WTC11 (cell line): ENCODE measurements around the gene SYT9. TPM values are rescaled to one million over a fixed set of nuclear protein-coding genes. Genes with fewer than 3 reads are reported as not detected.

Source experiments
- ATAC-seq: fragments of 200-7000 bp; cut with Tn5 transposase; 2 replicates; pipeline ENCODE4 v1.10.0; 2021; ENCODE audit warnings: mild to moderate bottlenecking, moderate library complexity
- CTCF ChIA-PET: fragments of 300-600 bp; sonication (Branson Sonifier 250); formaldehyde crosslinking; loops from one replicate; lab custom pipeline; 2021; ENCODE audit warnings: antibody characterized with exemption; lab: Charles Lee
- POLR2A ChIA-PET: fragments of 350-600 bp; sonication (Branson Sonifier 250); formaldehyde crosslinking; loops from one replicate; lab custom pipeline; 2021; ENCODE audit warnings: antibody characterized with exemption; lab: Charles Lee
- DNase-seq: peaks from one replicate; pipeline ENCODE4 v3.0.0; 2021; ENCODE audit warnings: low spot score
- H3K27ac Mint-ChIP-seq: 2 replicates; pipeline ENCODE4 v1.8.0; 2021; ENCODE audit warnings: mixed read lengths
- H3K27me3 Mint-ChIP-seq: 2 replicates; pipeline ENCODE4 v1.8.0; 2021; ENCODE audit warnings: low read depth, mild to moderate bottlenecking, moderate library complexity, mixed read lengths
- H3K36me3 Mint-ChIP-seq: 2 replicates; pipeline ENCODE4 v1.8.0; 2021; ENCODE audit warnings: mixed read lengths
- H3K4me1 Mint-ChIP-seq: 2 replicates; pipeline ENCODE4 v1.8.0; 2022; ENCODE audit warnings: mixed read lengths
- H3K4me3 Mint-ChIP-seq: 2 replicates; pipeline ENCODE4 v1.8.0; 2021; ENCODE audit warnings: mild to moderate bottlenecking, moderate library complexity, mixed read lengths
- H3K9me3 Mint-ChIP-seq: 2 replicates; pipeline ENCODE4 v1.8.0; 2021; ENCODE audit warnings: mixed read lengths
- AR ChIP-seq: fragments of 250-450 bp; sonication (Bioruptor Pico); IDR thresholded peaks from 2 replicates; pipeline ENCODE4 v1.9.0; 2021; ENCODE audit warnings: mild to moderate bottlenecking
- E2F1 ChIP-seq: sonication (generic); formaldehyde crosslinking; IDR thresholded peaks from 2 replicates; pipeline ENCODE4 v1.8.0; 2022; ENCODE audit warnings: mild to moderate bottlenecking, missing genetic modification reagents
- FOXP4 ChIP-seq: sonication (generic); formaldehyde crosslinking; IDR thresholded peaks from 2 replicates; pipeline ENCODE4 v1.8.0; 2022; ENCODE audit warnings: mild to moderate bottlenecking, missing genetic modification reagents
- GRHL2 ChIP-seq: fragments of 250-450 bp; sonication (Bioruptor Pico); IDR thresholded peaks from 2 replicates; pipeline ENCODE4 v1.8.0; 2022; ENCODE audit warnings: mild to moderate bottlenecking, moderate library complexity; ENCODE audit not compliant: insufficient replicate concordance, severe bottlenecking
- JUN ChIP-seq: sonication (generic); formaldehyde crosslinking; IDR thresholded peaks from 2 replicates; pipeline ENCODE4 v1.8.0; 2023; ENCODE audit warnings: mild to moderate bottlenecking, missing genetic modification reagents
- MXD4 ChIP-seq: fragments of 250-450 bp; sonication (Bioruptor Pico); IDR thresholded peaks from 2 replicates; pipeline ENCODE4 v1.8.0; 2021; ENCODE audit warnings: mild to moderate bottlenecking, moderate library complexity, borderline replicate concordance
- NFE2L1 ChIP-seq: sonication (generic); formaldehyde crosslinking; IDR thresholded peaks from 2 replicates; pipeline ENCODE4 v1.8.1; 2023; ENCODE audit warnings: missing genetic modification reagents
- NR2C2 ChIP-seq: sonication (generic); formaldehyde crosslinking; IDR thresholded peaks from 2 replicates; pipeline ENCODE4 v1.8.0; 2022; ENCODE audit warnings: mild to moderate bottlenecking, missing genetic modification reagents
- NR3C1 ChIP-seq: sonication (generic); formaldehyde crosslinking; conservative IDR thresholded peaks from 2 replicates; pipeline ENCODE4 v1.8.1; 2023; ENCODE audit warnings: low read depth, mild to moderate bottlenecking, missing genetic modification reagents
- PRRX2 ChIP-seq: fragments of 250-450 bp; sonication (Bioruptor Pico); IDR thresholded peaks from 2 replicates; pipeline ENCODE4 v1.8.0; 2021; ENCODE audit warnings: mild to moderate bottlenecking
- STAT6 ChIP-seq: sonication (generic); formaldehyde crosslinking; conservative IDR thresholded peaks from 2 replicates; pipeline ENCODE4 v1.8.1; 2023; ENCODE audit warnings: mild to moderate bottlenecking, low read depth, missing genetic modification reagents, moderate library complexity
- ZBTB43 ChIP-seq: sonication (generic); formaldehyde crosslinking; IDR thresholded peaks from 2 replicates; pipeline ENCODE4 v1.8.1; 2023; ENCODE audit warnings: mild to moderate bottlenecking, missing genetic modification reagents
- ZNF138 ChIP-seq: sonication (generic); formaldehyde crosslinking; conservative IDR thresholded peaks from 2 replicates; pipeline ENCODE4 v1.8.1; 2022; ENCODE audit warnings: mild to moderate bottlenecking, moderate library complexity, missing genetic modification reagents
- ZNF423 ChIP-seq: fragments of 250-450 bp; sonication (Bioruptor Pico); IDR thresholded peaks from 2 replicates; pipeline ENCODE4 v2.1.2; 2022; ENCODE audit warnings: mild to moderate bottlenecking, moderate library complexity
- ZSCAN18 ChIP-seq: fragments of 250-450 bp; sonication (Bioruptor Pico); IDR thresholded peaks from 2 replicates; pipeline ENCODE4 v2.1.2; 2022; ENCODE audit warnings: mild to moderate bottlenecking, moderate library complexity
- total RNA-seq: library from RNA; stranded (reverse); gene quantifications from 3 replicates; pipeline ENCODE4 v1.2.3, GENCODE V29; 2021
- TF ChIP-seq, protein P1 (sequence below): fragments of 250-450 bp; sonication (Bioruptor Pico); IDR thresholded peaks from 2 replicates; pipeline ENCODE4 v1.9.0; 2021; ENCODE audit warnings: mild to moderate bottlenecking, borderline replicate concordance
- TF ChIP-seq, protein P2 (sequence below): sonication (generic); formaldehyde crosslinking; conservative IDR thresholded peaks from 2 replicates; pipeline ENCODE4 v1.8.1; 2022; ENCODE audit warnings: mild to moderate bottlenecking, missing genetic modification reagents

The SYT9 gene
- total RNA-seq, 1 experiment from 2014 or later, result 1.3 TPM

- CTCF ChIA-PET, result interaction anchor here (0.9 to 1.5 kb wide), 2 partner anchors 31 to 43 kb away, joined by 4 to 5 read pairs; no protein-coding TSS in a partner anchor
- Mint-ChIP-seq H3K27ac (no peak overlapping the region), H3K9me3 (peaks cover 2% of the 10 kb centered on the region; the same call in 1 of the 2 replicates), H3K4me3 (no peak overlapping the region), H3K36me3 (no peaks in the 10 kb centered on the region), H3K27me3 (no peaks in the 10 kb centered on the region), H3K4me1 (peaks cover 18% of the 10 kb centered on the region)
- TF ChIP-seq NR3C1 (CRISPR knock-in tag) (no peak), PRRX2 (CRISPR knock-in tag) (no peak), ZBTB43 (no peak), NR2C2 (CRISPR knock-in tag) (no peak), E2F1 (CRISPR knock-in tag) (no peak), FOXP4 (CRISPR knock-in tag) (no peak), JUN (CRISPR knock-in tag) (no peak), MXD4 (CRISPR knock-in tag) (no peak), STAT6 (CRISPR knock-in tag) (no peak), AR (CRISPR knock-in tag) (no peak), ZNF423 (CRISPR knock-in tag) (no peak), ZNF138 (CRISPR knock-in tag) (no peak), GRHL2 (CRISPR knock-in tag) (no peak), NFE2L1 (CRISPR knock-in tag) (no peak), ZSCAN18 (CRISPR knock-in tag) (no peak)
- TF ChIP-seq, protein P1, sequence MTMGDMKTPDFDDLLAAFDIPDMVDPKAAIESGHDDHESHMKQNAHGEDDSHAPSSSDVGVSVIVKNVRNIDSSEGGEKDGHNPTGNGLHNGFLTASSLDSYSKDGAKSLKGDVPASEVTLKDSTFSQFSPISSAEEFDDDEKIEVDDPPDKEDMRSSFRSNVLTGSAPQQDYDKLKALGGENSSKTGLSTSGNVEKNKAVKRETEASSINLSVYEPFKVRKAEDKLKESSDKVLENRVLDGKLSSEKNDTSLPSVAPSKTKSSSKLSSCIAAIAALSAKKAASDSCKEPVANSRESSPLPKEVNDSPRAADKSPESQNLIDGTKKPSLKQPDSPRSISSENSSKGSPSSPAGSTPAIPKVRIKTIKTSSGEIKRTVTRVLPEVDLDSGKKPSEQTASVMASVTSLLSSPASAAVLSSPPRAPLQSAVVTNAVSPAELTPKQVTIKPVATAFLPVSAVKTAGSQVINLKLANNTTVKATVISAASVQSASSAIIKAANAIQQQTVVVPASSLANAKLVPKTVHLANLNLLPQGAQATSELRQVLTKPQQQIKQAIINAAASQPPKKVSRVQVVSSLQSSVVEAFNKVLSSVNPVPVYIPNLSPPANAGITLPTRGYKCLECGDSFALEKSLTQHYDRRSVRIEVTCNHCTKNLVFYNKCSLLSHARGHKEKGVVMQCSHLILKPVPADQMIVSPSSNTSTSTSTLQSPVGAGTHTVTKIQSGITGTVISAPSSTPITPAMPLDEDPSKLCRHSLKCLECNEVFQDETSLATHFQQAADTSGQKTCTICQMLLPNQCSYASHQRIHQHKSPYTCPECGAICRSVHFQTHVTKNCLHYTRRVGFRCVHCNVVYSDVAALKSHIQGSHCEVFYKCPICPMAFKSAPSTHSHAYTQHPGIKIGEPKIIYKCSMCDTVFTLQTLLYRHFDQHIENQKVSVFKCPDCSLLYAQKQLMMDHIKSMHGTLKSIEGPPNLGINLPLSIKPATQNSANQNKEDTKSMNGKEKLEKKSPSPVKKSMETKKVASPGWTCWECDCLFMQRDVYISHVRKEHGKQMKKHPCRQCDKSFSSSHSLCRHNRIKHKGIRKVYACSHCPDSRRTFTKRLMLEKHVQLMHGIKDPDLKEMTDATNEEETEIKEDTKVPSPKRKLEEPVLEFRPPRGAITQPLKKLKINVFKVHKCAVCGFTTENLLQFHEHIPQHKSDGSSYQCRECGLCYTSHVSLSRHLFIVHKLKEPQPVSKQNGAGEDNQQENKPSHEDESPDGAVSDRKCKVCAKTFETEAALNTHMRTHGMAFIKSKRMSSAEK (CRISPR knock-in tag), result no peak
- TF ChIP-seq, protein P2, sequence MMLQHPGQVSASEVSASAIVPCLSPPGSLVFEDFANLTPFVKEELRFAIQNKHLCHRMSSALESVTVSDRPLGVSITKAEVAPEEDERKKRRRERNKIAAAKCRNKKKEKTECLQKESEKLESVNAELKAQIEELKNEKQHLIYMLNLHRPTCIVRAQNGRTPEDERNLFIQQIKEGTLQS (CRISPR knock-in tag), result no peak
- POLR2A ChIA-PET, result no interaction called here
- no peak; the same call in 1 of the 2 replicates for ATAC-seq
- DNase-seq, result no peak
Observed at GRCh38 chr11:7321473-7322450, 70.1 kb downstream of the SYT9 start.
